Panc1 (cell line): ENCODE results near the gene COQ8B.
A peak's percentile ranks its signal among the peaks of the same experiment; 100 is the strongest.

ENCODE experiments used
- POLR2AphosphoS5 ChIP-seq: IDR thresholded peaks from 2 replicates; pipeline ENCODE4 v1.6.1; 2012; ENCODE audit warnings: mild to moderate bottlenecking, low read depth, low read length, moderate library complexity
- SIN3A ChIP-seq: IDR thresholded peaks from 2 replicates; pipeline ENCODE4 v1.6.1; 2012; ENCODE audit warnings: low read depth, mild to moderate bottlenecking, low read length, moderate library complexity, borderline replicate concordance; ENCODE audit not compliant: insufficient read depth
- TF ChIP-seq, protein P1 (sequence below): fragments of 450-650 bp; IDR thresholded peaks from 2 replicates; pipeline ENCODE4 v1.5.1; 2017; ENCODE audit warnings: mild to moderate bottlenecking

DNA sequence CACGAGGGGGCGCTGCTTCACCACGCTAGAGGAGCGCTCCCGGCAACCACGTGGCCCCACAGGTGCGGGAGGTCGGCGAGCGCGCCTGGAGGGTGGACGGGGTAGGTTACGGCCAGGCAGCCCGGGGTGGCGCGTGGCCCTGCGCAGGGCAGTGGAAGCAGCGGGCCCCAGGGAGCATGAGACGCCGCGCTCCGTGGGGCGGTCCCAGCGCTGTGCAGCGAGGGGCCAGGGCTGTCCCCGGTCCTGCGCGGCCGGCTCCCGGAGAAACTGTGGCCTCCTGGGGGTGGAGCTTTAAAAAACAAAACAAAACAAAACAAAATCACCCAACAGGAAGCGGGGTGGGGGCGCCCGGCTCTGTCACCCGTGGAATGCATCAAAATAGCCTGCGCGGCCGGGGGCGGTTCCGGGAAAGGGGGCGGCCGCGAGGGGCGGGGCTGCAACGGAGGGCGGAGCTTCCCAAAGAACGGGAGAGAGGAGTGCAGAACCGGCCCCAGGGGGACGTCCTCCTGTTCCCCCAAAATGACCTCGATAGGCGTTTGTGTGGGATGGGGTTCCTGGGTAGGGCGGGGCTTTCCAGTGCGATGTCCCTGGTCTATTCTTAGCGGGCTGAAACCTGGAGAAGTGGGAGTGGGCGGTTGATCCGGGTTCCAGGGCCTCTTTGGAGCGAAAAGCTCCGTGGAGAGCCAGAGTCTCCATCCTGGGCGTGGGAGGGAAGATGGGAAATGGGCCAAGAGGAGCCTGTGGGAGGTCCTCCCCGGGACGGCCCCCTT is 53.6 kb downstream of the COQ8B start:
- TF ChIP-seq, protein P1, sequence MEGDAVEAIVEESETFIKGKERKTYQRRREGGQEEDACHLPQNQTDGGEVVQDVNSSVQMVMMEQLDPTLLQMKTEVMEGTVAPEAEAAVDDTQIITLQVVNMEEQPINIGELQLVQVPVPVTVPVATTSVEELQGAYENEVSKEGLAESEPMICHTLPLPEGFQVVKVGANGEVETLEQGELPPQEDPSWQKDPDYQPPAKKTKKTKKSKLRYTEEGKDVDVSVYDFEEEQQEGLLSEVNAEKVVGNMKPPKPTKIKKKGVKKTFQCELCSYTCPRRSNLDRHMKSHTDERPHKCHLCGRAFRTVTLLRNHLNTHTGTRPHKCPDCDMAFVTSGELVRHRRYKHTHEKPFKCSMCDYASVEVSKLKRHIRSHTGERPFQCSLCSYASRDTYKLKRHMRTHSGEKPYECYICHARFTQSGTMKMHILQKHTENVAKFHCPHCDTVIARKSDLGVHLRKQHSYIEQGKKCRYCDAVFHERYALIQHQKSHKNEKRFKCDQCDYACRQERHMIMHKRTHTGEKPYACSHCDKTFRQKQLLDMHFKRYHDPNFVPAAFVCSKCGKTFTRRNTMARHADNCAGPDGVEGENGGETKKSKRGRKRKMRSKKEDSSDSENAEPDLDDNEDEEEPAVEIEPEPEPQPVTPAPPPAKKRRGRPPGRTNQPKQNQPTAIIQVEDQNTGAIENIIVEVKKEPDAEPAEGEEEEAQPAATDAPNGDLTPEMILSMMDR, result peak; percentile 92; the same call in 1 of the 2 replicates
- TF ChIP-seq POLR2AphosphoS5 (no peak), SIN3A (0 out of 2 replicates have a peak, but pooled peaks have one; percentile 56)
